Activated gamma-delta T cell treated with Interleukin-2 at 50 U/mL for 16 hours (primary cell): ENCODE results near the gene KCNQ4.

ENCODE experiments used
- DNase-seq: peaks from one replicate; pipeline ENCODE4 v3.0.0-alpha.2; 2020

Gene KCNQ4

DNA sequence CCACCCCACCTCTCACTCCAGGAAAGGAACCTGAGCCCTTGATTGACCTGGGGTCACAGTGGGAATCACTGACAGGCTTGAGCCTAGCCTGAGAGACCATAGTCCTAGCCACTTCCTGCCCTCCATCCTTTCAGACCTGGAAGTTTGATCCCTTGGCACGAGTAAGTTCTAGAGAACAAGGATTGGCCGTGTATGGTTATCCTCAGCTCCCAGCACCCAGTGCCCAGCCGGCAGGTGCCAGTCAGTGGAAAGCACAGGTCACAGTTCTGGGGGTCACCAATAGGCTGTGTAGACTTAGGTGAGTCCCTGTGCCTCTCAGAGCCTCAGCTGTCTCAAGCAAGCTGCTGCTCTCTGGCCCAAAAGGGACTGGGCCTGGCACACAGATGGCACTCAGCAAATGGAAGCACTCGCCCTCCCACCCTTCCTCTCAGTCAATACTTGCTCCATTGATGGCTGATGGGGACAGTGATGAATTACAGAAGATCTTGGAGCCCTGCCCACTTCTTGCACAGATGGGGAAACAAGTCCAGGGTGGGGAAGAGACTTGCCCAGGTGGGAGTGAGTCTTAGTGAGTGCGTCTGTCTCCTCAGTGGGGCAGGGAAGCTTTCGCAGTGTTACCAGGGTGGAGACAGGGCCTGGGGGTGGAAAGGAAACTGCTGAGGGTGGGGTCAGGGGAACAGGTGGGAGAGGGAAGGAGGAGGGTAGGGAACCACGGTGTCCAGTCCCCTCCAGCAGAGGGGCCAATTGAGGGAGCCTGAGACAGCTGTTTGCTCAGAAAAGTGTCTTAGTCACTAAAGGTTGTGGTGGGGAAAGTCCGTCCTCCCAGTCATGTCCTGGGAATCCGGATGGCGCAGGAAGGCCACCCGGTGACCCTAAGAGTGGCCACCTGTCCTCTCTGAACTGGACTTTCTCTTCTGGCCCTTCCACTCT is 2.6 kb upstream of the KCNQ4 start:
- DNase-seq, result no peak

DNA sequence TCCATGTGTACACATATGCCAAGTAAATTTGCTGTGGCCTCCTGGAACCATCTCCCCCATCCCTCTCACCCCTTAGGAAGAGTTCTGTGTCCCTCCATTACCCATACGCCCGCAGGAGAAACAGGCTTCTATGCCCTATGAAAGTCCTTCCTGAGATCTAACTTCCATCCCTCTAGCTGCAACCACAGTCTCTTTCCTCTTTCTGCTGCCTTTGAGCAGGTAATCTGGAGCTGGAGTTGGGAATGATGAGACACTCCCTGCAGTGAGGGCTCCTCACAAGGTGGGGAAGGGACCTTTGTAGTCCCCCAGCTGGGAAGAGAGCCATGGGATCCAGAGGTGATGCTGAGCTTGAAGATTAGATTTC is 2.0 kb upstream of the KCNQ4 start:
- no peak for DNase-seq

DNA sequence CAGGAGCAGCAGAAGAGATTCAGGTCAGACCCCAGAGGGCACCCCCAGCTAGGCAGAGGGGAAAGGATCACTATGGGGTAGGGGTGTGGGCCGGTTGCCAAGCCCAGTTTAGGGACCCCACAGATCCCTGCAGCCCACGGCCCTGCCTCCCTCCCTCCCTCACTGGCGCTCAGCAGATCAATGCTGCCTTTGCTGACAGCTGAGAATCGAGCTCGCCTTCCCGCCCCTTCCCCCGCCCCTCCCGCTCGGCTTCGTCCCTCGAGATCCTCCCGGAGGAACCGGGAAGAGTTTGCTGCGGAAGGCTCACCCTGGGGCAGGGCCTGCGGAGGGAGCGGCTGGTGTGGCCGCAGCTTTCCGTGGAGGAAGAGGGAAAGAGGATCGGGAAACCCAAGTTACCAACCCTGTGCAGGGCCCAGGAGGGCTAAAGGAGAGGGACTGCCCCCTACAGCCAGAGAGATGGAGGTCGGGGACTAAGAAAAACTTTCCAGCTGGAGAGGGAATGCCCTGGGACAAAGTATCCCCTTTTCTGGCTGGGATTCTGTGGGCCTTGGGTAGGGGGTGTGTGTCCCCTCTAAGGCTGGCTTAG is 1.1 kb upstream of the KCNQ4 start:
- DNase-seq, result no peak

- no peak for DNase-seq
Observed at GRCh38 chr1:40784141-40784770, 669 bp downstream of the KCNQ4 start.

- DNase-seq, result no peak
Observed at GRCh38 chr1:40784771-40785151, 1.2 kb downstream of the KCNQ4 start.

GRCh38 chr1:40785446-40785845 is 1.9 kb downstream of the KCNQ4 start:
- DNase-seq, result no peak

- no peak for DNase-seq
Observed at GRCh38 chr1:40786171-40786994, 2.8 kb downstream of the KCNQ4 start.

- no peak for DNase-seq
Observed at GRCh38 chr1:40786995-40787705, 3.6 kb downstream of the KCNQ4 start.

- DNase-seq, result no peak
Observed at GRCh38 chr1:40787737-40788560, 4.4 kb downstream of the KCNQ4 start.

- DNase-seq, result no peak
Observed at GRCh38 chr1:40788561-40789341, 5.2 kb downstream of the KCNQ4 start.

DNA sequence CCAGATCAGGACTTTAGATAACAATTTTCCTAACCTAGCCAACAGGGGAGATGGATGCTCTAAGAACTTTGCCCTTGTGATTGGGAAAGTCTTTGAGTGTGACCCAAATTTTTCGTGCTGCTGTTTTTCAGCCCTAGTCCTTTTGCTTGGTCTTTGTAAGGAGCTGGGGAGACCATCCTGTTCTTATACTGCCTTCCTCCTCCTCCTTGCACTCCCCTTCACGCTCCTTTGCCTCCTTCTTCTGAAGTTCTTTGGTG is 5.7 kb downstream of the KCNQ4 start:
- no peak for DNase-seq

GRCh38 chr1:40789661-40790430 is 6.3 kb downstream of the KCNQ4 start:
- DNase-seq, result no peak

GRCh38 chr1:40792036-40792435 is 8.4 kb downstream of the KCNQ4 start:
- DNase-seq, result no peak

DNA sequence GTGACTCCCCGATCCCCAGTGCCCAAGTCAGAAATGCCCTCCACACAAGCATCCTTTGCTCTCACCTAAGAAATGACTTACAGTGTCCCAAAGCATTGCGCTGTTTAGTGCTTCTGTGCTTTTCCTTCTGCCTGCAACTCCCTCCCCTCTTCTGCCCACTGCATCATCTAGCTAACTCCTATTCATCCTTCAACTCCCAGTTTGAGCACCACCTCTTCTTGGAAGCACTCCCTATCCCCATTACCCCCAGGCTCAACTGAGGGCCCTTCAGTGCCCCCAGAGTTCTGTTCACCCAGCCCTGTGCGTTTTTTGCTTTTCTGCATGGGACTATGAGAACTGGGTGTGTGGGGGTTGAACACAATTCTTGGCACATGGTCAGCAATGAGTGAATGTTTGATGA is 10.0 kb downstream of the KCNQ4 start:
- DNase-seq, result no peak

GRCh38 chr1:40794048-40794447 is 10.5 kb downstream of the KCNQ4 start:
- DNase-seq, result no peak

DNA sequence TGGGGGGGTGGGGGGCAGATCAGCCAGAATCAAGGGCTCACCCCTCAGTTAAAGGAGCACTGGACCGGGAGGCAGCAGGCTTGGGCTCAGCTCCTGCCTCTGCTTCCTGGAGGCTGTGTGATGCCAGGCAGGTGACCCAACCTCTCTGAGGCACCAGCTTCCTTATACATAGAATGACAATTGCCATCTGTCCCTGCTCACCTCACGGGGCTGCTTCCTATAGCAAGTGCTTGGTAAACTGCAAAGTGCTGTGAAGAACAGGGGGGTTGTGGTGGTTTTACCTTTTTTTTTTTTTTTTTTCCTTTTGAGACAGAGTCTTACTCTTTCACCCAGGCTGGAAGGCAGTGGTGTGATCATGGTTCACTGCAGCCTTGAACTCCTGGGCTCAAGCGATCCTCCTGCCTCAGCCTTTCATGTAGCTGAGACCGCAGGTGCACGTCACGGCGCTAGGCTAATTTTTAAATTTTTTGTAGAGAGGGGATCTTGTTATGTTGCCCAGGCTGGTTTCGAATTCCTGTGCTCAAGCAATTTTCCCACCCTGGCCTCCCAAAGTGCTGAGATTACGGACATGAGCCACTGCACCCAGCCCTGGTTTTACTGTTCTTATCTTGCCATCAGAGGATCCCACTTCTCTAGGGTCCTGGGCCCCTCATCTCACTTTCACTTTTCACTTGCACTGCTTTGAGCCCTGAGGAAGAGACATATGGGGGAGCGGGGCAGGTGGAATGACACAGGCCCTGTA is 11.6 kb downstream of the KCNQ4 start:
- no peak for DNase-seq

DNA sequence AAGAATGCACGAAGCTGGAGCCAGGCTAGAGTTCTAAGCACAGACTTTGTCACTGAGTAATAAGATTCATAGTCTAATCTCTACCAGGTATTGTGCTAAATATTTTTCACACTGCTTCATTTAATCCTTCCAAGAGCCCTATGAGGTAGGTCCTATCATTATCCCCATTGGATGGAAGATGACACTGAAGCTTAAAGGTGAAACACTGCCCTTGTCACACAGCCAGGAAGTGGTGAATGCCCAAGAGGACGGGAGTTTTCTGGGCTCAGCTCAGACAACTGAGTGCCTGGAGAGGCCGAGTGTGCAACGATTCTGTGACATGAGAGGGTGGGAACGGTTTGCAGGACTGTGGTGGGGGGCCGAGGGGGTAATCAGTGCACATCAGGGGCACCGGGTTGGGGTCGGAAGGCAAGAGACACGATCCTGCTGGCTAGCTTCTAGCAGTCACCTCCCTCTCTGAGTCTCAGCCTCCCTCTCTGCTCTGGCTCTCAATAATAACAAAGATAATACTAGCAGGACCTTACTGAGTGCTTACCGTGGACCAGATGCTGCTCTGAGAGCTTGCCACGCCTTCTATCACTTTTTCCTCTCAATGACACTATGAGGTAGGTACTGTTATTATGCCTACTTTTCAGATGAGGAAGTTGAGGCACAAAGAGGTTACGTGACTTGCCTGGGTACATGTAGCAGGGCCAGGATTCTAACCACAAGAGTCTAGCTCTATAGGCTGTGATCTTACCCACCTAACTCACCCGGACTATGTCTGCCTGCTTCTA is 12.4 kb downstream of the KCNQ4 start:
- no peak for DNase-seq

DNA sequence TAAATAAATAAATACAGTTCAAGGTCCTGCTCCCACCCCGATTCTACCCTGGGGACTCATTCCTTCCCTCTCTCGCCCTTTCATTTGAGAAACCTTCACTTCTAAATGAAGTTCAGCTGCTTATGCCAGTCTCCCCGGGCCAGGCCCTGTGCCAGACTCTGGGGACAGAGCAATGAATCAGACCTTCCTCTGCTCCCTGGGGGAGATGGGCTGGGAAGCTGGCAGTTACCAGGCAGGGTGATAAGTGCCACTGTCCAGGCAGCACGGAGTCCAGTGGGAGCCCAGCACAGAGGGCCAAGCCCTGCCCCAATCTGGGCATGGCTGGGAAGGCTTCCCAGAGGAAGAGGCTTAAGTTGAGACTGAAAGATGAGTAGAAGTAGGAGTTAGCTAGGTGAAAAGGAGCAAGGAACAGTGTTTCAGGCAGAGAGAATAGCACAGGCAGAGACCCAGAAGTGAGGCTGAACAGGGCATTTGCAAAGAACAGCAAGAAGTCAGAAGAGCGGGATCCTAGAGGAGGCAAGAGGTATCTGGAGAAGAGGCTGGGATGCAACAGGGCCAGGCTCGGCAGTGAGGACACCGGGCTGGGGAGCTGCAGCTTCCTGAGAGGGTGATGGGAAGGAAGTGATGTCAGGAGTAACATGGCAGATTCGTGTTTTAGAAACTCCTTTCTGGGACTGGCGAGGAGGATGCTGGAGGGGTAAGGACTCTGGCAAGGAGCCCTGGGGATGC is 13.5 kb downstream of the KCNQ4 start:
- DNase-seq, result no peak
